Small intestine (tissue), 7 donors: Measurements from ENCODE around the gene TBCC. TPM values are rescaled to one million over a fixed set of nuclear protein-coding genes. Genes with fewer than 3 reads are reported as not detected.

ENCODE experiments used
- DNase-seq, 2 donors: peaks; one replicate each; pipeline versions ENCODE4 v3.0.0 to v3.0.0-alpha.2; 2013
- FAIRE-seq: peaks from 2 replicates; lab custom pipeline; 2012; peaks lifted over from hg19 to GRCh38; lab: Jason Lieb, UNC
- H3K27ac ChIP-seq, 3 donors: one replicate each; pipeline ENCODE4 v1.5.1; 2013; ENCODE audit warnings: low read length in 2 of 3, mild to moderate bottlenecking in 2 of 3, control low read depth in 1 of 3, inconsistent platforms in 1 of 3, low read depth in 1 of 3, moderate library complexity in 1 of 3
- H3K27me3 ChIP-seq, 3 donors: one replicate each; pipeline ENCODE4 v1.6.1; 2013; ENCODE audit warnings: low read length in 3 of 3, inconsistent platforms in 1 of 3; ENCODE audit not compliant: control insufficient read depth in 3 of 3, insufficient read depth in 3 of 3
- H3K36me3 ChIP-seq, 3 donors: one replicate each; pipeline ENCODE4 v1.6.1; 2013; ENCODE audit warnings: low read length in 3 of 3, inconsistent platforms in 1 of 3, low read depth in 1 of 3, mild to moderate bottlenecking in 1 of 3, moderate library complexity in 1 of 3; ENCODE audit not compliant: control insufficient read depth in 3 of 3, insufficient read depth in 2 of 3
- H3K4me1 ChIP-seq, 3 donors: one replicate each; pipeline ENCODE4 v1.6.1; 2013; ENCODE audit warnings: low read length in 2 of 3, inconsistent platforms in 1 of 3, low read depth in 1 of 3, mild to moderate bottlenecking in 1 of 3, moderate library complexity in 1 of 3; ENCODE audit not compliant: control insufficient read depth in 3 of 3, insufficient read depth in 2 of 3
- H3K4me3 ChIP-seq, 3 donors: one replicate each; pipeline ENCODE4 v1.5.1; 2013; ENCODE audit warnings: low read length in 3 of 3, control low read depth in 1 of 3, inconsistent platforms in 1 of 3, low read depth in 1 of 3, mild to moderate bottlenecking in 1 of 3, moderate library complexity in 1 of 3
- H3K9me3 ChIP-seq, 2 donors: one replicate each; pipeline ENCODE4 v1.6.1; 2013; ENCODE audit warnings: low read depth in 1 of 2, low read length in 1 of 2; ENCODE audit not compliant: control insufficient read depth in 2 of 2, insufficient read depth in 1 of 2
- WGBS, 3 donors: extraction: QIAGEN DNeasy Blood & Tissue Kit; methylation state at CpG; one replicate each; pipeline ENCODE4 v1.1.7; 2013; 5-methylcytosine and 5-hydroxymethylcytosine counted together
- polyA plus RNA-seq, 4 donors: library from polyadenylated mRNA; stranded (reverse) in 3 of 4; unstranded in 1 of 4; fragments of 200-250 nt in 3 of 4; fragments of 120-200 nt in 1 of 4; gene quantifications; one replicate each; pipeline versions ENCODE4 v1.2.1 to v1.2.3, GENCODE V29; 2013
- donor health status: healthy with polysubstance abuse.
- donor health status: control.
- donor health status: control.
- donor health status: Bipolar disorder and iron deficiency.
- donor health status: healthy.

TBCC gene
- polyA plus RNA-seq, 4 donors, result 23.8 to 30.0 (median 26.9) TPM

GRCh38 chr6:42694586-42694985, 51.3 kb downstream of the TBCC start:
- no peak for FAIRE-seq
- H3K36me3 ChIP-seq, result peaks cover 11 to 31% (median 24%) of the 10 kb centered on the region in 3 donors
- WGBS, 3 donors, result 79 to 89% (median 87%) methylated on average over 4 of the region's 4 CpGs
- H3K9me3 ChIP-seq, result no peaks in the 10 kb centered on the region
- DNase-seq, result no peak
- no peaks in the 10 kb centered on the region for H3K27me3 ChIP-seq
- no peak overlapping the region for H3K27ac ChIP-seq
- H3K4me3 ChIP-seq, result no peak overlapping the region
- no peaks in the 10 kb centered on the region for H3K4me1 ChIP-seq

Other genes starting within 250 kb of the TBCC start
- gene UBR2, start 182.1 kb downstream of the TBCC start, polyA plus RNA-seq, result 10 to 100 TPM in 3 of 4 donors, 1 to 10 TPM in 1; 9.0 to 24.2 (median 13.0) TPM
- 1 to 10 TPM in 1 of 4 donors, under 1 TPM in 1, not detected in 2; 0.92 to 1.1 TPM for gene PRPH2, start 23.5 kb downstream of the TBCC start, polyA plus RNA-seq
- gene BICRAL, start 35.9 kb upstream of the TBCC start, polyA plus RNA-seq, result 10 to 100 TPM in 1 of 4 donors, 1 to 10 TPM in 3; 3.2 to 15.4 (median 4.7) TPM
- 10 to 100 TPM; 23.7 to 90.6 (median 46.5) TPM for gene RPL7L1, start 133.5 kb upstream of the TBCC start, polyA plus RNA-seq
- gene PTCRA, start 169.9 kb upstream of the TBCC start, polyA plus RNA-seq, result under 1 TPM in 1 of 4 donors, not detected in 3; 0.06 TPM
- 10 to 100 TPM in 3 of 4 donors, 1 to 10 TPM in 1; 8.7 to 57.3 (median 25.3) TPM for gene CNPY3, start 183.4 kb upstream of the TBCC start, polyA plus RNA-seq
- under 1 TPM in 2 of 4 donors, not detected in 2; 0.34 to 0.35 TPM for gene GNMT, start 214.7 kb upstream of the TBCC start, polyA plus RNA-seq
- gene PEX6, start 233.1 kb upstream of the TBCC start, polyA plus RNA-seq, result 10 to 100 TPM; 17.8 to 51.4 (median 35.9) TPM
- gene PPP2R5D, start 238.5 kb upstream of the TBCC start, polyA plus RNA-seq, result 10 to 100 TPM; 44.2 to 96.8 (median 58.1) TPM